SK-N-MC (cell line): ENCODE results near the gene NEK7.
A peak's percentile ranks its signal among the peaks of the same experiment; 100 is the strongest.
"Not testable (repeated sequence)": the region's sequence is repeated elsewhere in the genome, so short reads cannot be mapped to it uniquely, and the experiment has no call there.

Experiments used
- DNase-seq: peaks from one replicate; pipeline ENCODE4 v3.0.0-alpha.2; 2011; ENCODE audit warnings: low read depth, low spot score
- H3K27ac ChIP-seq: fragments of 200-600 bp; sonication (generic); 2 replicates; pipeline ENCODE4 v1.5.1; 2016; ENCODE audit warnings: mixed run types
- H3K36me3 ChIP-seq: fragments of 200-600 bp; sonication (generic); 2 replicates; pipeline ENCODE4 v1.6.1; 2017; ENCODE audit warnings: antibody characterized with exemption, low read length, mixed read lengths; ENCODE audit not compliant: insufficient read depth
- H3K4me3 ChIP-seq: fragments of 200-600 bp; sonication (generic); 2 replicates; pipeline ENCODE4 v1.5.1; 2016
- H3K9ac ChIP-seq: fragments of 200-600 bp; sonication (generic); 2 replicates; pipeline ENCODE4 v1.8.0; 2017; ENCODE audit warnings: mixed run types, mixed read lengths; ENCODE audit not compliant: insufficient read length
- H3K9me3 ChIP-seq: fragments of 200-600 bp; sonication (generic); 2 replicates; pipeline ENCODE4 v1.6.1; 2017; ENCODE audit warnings: low read depth, mild to moderate bottlenecking, antibody characterized with exemption, low read length, moderate library complexity, mixed read lengths
- EZH2 ChIP-seq: fragments of 200-600 bp; sonication (generic); IDR thresholded peaks from one replicate; pipeline ENCODE4 v1.6.1; 2017; ENCODE audit warnings: antibody characterized with exemption
- FOXP2 ChIP-seq: optimal IDR thresholded peaks from 2 replicates; pipeline ENCODE3; 2011; ENCODE audit warnings: mild to moderate bottlenecking, moderate library complexity; ENCODE audit not compliant: insufficient read depth; ENCODE audit errors: extremely low read length, control extremely low read depth
- POLR2AphosphoS5 ChIP-seq: IDR thresholded peaks from 2 replicates; pipeline ENCODE4 v1.6.1; 2012; ENCODE audit warnings: mild to moderate bottlenecking, low read depth, low read length, borderline replicate concordance

NEK7 gene

DNA sequence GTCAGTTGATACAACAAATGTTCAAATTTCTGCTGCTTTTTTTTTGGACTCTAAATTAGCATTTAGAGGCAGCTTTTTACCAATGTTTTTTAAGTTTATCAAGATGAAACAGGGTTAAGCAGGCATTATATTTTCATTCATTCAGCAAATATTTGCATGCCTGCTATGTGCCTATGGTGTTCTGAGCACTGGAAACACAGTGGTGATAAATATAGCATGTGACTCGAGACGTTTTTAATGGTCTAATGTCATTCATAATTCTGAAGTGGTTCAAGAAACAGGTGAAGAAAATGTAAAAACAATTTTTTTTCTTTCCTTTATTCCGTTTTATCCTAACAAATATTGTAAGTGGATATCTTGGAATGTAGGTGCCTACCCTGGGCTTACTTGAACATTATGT is 26.8 kb downstream of the NEK7 start:
- Histone ChIP-seq H3K27ac (no peak overlapping the region), H3K9ac (no peak overlapping the region), H3K4me3 (no peak overlapping the region), H3K9me3 (0 out of 2 replicates have a peak, but pooled peaks cover 2% of the 10 kb centered on the region), H3K36me3 (no peaks in the 10 kb centered on the region)
- TF ChIP-seq EZH2: no peak
- no peak for TF ChIP-seq POLR2AphosphoS5
- no peak for TF ChIP-seq FOXP2
- DNase-seq: no peak

DNA sequence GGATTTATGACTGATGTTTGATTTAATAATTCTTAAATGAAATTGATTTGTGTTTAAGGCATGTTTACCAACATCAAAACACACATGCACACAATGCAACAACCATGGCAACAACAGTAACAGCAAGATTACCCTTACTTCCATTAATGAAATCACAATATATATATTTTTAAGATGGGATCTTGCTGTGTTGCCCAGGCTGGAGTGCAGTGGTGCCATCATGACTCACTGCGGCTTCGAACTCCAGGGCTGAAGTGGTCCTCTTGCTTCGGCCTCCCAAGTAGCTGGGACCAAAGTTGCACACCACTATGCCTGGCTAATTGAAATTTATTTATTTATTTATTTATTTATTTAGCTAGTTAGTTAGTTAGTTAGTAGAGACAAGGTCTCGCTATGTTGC is 27.7 kb downstream of the NEK7 start:
- Histone ChIP-seq H3K4me3 (no peak overlapping the region), H3K36me3 (no peaks in the 10 kb centered on the region), H3K27ac (no peak overlapping the region), H3K9ac (no peak overlapping the region), H3K9me3 (0 out of 2 replicates have a peak, but pooled peaks cover 2% of the 10 kb centered on the region)
- DNase-seq: no peak
- TF ChIP-seq FOXP2 (no peak), EZH2 (no peak), POLR2AphosphoS5 (no peak)

DNA sequence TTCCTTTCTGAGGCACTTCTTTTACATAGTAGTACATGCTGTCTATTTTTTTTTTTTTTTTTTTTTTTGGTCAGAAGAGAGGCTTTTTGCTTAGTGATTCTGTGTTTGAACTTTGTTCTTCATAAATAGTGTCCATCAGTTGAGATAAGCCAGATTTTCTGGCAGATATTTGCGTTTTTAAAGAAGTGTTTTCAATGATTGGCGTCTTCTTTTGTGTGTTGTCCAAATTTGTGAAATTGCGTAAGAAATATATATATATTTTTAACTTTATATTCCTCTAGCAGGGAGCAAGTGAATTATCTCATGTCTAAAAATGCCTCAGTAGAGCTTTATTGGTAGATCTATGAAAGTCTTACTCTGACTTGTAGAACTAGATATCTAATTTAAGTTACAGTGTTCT is 28.3 kb downstream of the NEK7 start:
- Histone ChIP-seq H3K27ac (no peak overlapping the region), H3K9me3 (0 out of 2 replicates have a peak, but pooled peaks cover 2% of the 10 kb centered on the region)
- TF ChIP-seq FOXP2: no peak
- no peak for TF ChIP-seq EZH2
- no peak for TF ChIP-seq POLR2AphosphoS5

DNA sequence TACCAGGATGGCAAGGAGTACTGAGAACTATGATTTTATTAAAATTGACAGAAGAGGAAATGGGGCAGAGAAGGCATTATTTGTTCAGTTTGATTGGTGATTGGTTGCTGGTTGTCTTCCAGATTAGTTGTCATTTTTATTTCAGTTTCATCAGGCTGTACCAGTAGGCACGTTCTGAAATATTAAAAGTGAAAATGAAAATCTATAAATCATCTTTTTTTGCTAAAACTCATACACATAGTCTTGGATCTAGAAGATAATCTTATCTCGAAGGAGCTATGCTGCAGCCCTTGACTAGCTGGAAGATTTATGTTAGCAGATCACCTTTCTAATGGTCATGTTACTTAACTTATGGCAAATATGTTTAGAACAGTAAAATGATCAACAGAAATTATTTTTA is 29.0 kb downstream of the NEK7 start:
- Histone ChIP-seq H3K27ac (no peak overlapping the region), H3K9me3 (0 out of 2 replicates have a peak, but pooled peaks cover 2% of the 10 kb centered on the region), H3K36me3 (no peaks in the 10 kb centered on the region), H3K9ac (no peak overlapping the region), H3K4me3 (no peak overlapping the region)
- DNase-seq: no peak
- no peak for TF ChIP-seq FOXP2
- no peak for TF ChIP-seq POLR2AphosphoS5
- TF ChIP-seq EZH2: no peak

More for the DNA sequence above, 28.3 kb downstream of the NEK7 start:
- Histone ChIP-seq H3K36me3 (no peaks in the 10 kb centered on the region), H3K9ac (no peak overlapping the region), H3K4me3 (no peak overlapping the region)
- no peak for DNase-seq

DNA sequence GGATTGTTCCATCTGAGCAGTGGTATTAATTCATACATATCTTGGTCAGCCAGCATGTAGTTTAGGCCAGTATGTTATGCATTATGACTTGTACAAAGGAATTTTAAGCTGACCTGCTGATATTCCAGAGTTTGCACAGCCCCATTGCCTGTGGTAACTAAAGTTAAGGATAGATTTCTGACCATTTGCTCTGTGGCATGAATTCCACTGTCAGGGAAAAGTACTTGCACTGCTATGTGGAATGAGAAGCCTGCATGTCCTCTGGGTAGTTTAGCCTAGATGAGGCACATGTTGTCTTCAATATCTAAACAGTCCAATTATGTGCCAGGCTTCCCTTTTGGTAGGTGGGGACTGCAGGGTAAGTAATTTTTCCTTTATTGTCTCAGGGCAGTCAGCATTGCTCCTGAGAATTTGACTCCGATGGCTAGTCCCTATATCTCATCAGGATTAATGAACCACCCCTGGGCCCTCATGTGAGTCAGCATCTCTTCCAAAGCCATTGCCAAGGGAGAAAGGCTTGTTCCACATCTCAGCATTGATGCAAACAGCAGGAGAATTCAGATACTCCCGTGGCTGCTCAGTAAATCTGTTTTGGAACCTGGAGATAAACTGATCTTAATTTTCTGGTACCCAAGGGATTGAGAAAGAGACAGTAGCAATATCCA is 30.2 kb downstream of the NEK7 start:
- Histone ChIP-seq H3K27ac (no peak overlapping the region), H3K36me3 (no peaks in the 10 kb centered on the region), H3K9me3 (0 out of 2 replicates have a peak, but pooled peaks cover 2% of the 10 kb centered on the region), H3K9ac (no peak overlapping the region), H3K4me3 (no peak overlapping the region)
- no peak for TF ChIP-seq EZH2
- TF ChIP-seq POLR2AphosphoS5: no peak
- no peak for TF ChIP-seq FOXP2
- no peak for DNase-seq

DNA sequence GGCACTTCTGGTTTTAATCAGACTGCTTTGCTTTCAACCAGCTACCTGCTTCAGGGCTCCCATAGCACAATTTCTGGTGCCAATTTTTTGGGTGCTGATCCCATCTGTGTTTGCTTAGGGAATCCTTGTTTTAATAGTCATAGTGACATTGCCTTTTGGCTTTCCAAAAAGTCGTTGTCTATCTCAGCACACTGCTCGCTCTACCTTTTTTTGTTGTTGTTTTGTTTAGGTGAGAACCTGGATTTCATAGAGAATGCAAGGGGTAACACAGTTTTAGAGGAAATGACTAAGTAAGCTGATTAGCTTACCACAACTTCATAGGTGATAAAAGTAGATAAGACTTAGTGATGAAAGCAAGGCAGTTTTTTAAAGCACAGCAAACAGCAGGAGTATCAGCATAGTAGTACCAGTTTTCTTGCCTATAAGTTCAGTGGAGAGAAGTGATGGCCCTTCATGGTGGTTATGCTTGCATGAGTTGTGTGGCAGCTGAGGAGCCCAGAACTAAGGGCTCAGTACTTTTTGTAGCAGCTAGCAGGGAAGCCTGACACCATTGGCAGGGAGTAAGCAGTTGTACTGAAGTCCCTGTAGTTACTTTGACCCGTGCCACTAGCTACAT is 31.3 kb downstream of the NEK7 start:
- no peak for DNase-seq
- H3K36me3 ChIP-seq: no peaks in the 10 kb centered on the region
- H3K9ac ChIP-seq: no peak overlapping the region
- 0 out of 2 replicates have a peak, but pooled peaks cover under 1% of the 10 kb centered on the region for H3K9me3 ChIP-seq
- no peak for TF ChIP-seq FOXP2
- TF ChIP-seq EZH2: no peak
- no peak for TF ChIP-seq POLR2AphosphoS5
- H3K4me3 ChIP-seq: no peak overlapping the region
- H3K27ac ChIP-seq: no peak overlapping the region; the same call in 1 of the 2 replicates

DNA sequence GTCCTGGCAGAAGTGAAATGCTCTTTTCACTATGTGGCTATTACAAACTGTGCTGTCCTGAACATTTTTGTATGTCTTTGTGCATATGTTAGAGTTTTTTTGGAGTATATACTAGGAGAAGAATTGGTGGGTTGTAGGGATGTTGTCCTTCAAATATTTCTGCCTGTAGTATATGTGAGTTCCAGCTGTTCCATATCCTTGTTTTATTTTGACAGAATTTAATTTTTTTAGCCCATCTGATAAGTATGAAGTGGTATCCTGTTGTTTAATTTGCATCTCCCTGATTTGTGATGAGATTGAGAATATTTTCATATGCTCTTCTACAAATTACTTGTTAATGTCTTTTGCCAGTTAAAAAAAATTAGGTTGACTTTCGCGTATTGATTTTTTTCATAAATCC is 34.3 kb downstream of the NEK7 start:
- Histone ChIP-seq H3K27ac (peak overlapping the region; percentile 44), H3K9me3 (peaks cover 3% of the 10 kb centered on the region; the same call in 1 of the 2 replicates), H3K9ac (no peak overlapping the region), H3K36me3 (no peaks in the 10 kb centered on the region), H3K4me3 (peak overlapping the region; percentile 23)
- TF ChIP-seq FOXP2: no peak
- TF ChIP-seq POLR2AphosphoS5: no peak
- no peak for TF ChIP-seq EZH2
- DNase-seq: no peak

DNA sequence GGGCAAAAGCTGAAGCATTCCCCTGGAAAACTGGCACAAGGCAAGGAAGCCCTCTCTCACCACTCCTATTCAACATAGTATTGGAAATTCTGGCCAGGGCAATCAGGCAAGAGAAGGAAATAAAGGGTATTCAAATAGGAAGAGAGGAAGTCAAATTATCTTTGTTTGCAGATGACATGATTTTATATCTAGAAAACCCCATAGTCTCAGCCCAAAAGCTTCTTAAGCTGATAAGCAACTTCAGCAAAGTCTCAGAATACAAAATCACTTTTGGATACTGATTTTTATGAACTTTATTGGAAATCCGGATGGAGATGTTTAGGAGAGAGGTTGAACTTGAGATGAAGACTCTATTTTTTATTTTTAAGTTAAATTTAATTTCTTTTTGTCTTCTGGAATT is 37.1 kb downstream of the NEK7 start:
- not testable (repeated sequence) for H3K9ac ChIP-seq, H3K36me3 ChIP-seq, DNase-seq, H3K4me3 ChIP-seq, H3K9me3 ChIP-seq, H3K27ac ChIP-seq

DNA sequence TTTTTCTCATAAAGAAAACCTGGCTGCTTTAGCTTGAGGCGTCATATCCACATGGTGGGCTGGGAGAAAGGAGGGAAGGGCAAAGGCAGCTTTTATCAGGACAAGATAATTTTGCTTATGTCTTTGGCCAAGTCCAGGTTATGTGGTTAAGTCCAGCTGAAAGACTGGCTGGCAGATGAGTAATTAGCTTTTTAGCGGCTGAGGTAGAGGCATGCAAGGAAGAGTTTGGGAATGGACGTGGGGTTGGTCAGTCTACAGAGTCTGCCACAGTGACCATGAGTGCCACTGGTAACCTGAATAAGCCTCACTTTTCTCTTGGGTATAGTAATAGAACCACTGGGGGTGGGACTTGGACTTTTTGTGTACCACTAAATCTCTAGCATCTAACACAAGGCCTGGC is 39.8 kb downstream of the NEK7 start:
- no peak overlapping the region for H3K9ac ChIP-seq
- no peak overlapping the region for H3K4me3 ChIP-seq
- no peaks in the 10 kb centered on the region for H3K36me3 ChIP-seq
- TF ChIP-seq POLR2AphosphoS5: no peak
- peaks cover 3% of the 10 kb centered on the region; the same call in 1 of the 2 replicates for H3K9me3 ChIP-seq
- H3K27ac ChIP-seq: no peak overlapping the region
- DNase-seq: no peak
